AG04450 (cell line): ENCODE measurements around the gene ST6GALNAC3. TPM values are rescaled to one million over a fixed set of nuclear protein-coding genes. Genes with fewer than 3 reads are reported as not detected.

Experiments used
- CTCF ChIA-PET: fragments of 300-600, 350-600 bp; formaldehyde crosslinking; extraction: SDS; loops from one replicate; lab custom pipeline; 2022; ENCODE audit warnings: antibody characterized with exemption, inconsistent platforms; lab: Charles Lee
- POLR2A ChIA-PET: fragments of 350-600 bp; formaldehyde crosslinking; extraction: SDS; loops from one replicate; lab custom pipeline; 2021; ENCODE audit warnings: antibody characterized with exemption, inconsistent platforms; lab: Yijun Ruan, JAX
- DNase-seq: peaks from one replicate; pipeline ENCODE4 v3.0.0-alpha.2; 2011; ENCODE audit warnings: low read depth, low spot score
- H3K27ac ChIP-seq: one replicate; pipeline ENCODE4 v1.5.1; 2012; ENCODE audit warnings: low read depth, low read length, control low read depth
- H3K27me3 ChIP-seq: one replicate; pipeline ENCODE4 v1.6.0; 2012; ENCODE audit warnings: low read length; ENCODE audit not compliant: control insufficient read depth, insufficient read depth
- H3K4me3 ChIP-seq: 2 replicates; pipeline ENCODE4 v1.5.1; 2011; ENCODE audit warnings: mild to moderate bottlenecking, low read depth, low read length, control low read depth
- H3K9me3 ChIP-seq: 2 replicates; pipeline ENCODE4 v1.5.1; 2012; ENCODE audit warnings: low read length; ENCODE audit not compliant: control insufficient read depth, insufficient read depth
- polyA plus RNA-seq: library from polyadenylated mRNA; depleted of rRNA; stranded (reverse); fragments of >200 nt; gene quantifications from 2 replicates; pipeline ENCODE4 v1.2.3, GENCODE V29; 2011
- TF ChIP-seq, protein P1 (sequence below): IDR thresholded peaks from 2 replicates; pipeline ENCODE4 v1.5.1; 2011; ENCODE audit warnings: low read depth, low read length, control low read depth, inconsistent platforms

Gene ST6GALNAC3
- polyA plus RNA-seq, 1 experiment, result 2.1 TPM

DNA sequence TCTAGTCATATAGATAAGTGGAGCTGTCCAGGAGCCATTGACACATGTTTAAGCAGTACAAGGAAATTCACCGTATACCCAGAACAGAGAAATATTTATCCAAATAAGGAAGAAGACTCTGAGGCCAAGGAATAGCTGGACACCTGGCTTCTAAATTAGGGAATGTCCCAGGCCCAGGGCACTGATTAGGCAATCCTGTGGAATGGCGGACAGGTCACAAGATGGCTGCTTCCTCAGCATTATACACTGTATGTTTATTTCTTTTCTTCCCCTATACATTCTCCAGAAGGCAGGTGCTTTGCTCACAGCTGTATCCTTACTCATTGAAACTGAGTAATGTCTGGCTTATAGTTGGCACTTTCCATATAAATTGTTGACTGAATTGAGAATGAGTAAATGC is 59.4 kb downstream of the ST6GALNAC3 start:
- TF ChIP-seq, protein P1, sequence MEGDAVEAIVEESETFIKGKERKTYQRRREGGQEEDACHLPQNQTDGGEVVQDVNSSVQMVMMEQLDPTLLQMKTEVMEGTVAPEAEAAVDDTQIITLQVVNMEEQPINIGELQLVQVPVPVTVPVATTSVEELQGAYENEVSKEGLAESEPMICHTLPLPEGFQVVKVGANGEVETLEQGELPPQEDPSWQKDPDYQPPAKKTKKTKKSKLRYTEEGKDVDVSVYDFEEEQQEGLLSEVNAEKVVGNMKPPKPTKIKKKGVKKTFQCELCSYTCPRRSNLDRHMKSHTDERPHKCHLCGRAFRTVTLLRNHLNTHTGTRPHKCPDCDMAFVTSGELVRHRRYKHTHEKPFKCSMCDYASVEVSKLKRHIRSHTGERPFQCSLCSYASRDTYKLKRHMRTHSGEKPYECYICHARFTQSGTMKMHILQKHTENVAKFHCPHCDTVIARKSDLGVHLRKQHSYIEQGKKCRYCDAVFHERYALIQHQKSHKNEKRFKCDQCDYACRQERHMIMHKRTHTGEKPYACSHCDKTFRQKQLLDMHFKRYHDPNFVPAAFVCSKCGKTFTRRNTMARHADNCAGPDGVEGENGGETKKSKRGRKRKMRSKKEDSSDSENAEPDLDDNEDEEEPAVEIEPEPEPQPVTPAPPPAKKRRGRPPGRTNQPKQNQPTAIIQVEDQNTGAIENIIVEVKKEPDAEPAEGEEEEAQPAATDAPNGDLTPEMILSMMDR, result no peak
- no peak for DNase-seq
- no peaks in the 10 kb centered on the region for H3K9me3 ChIP-seq
- no peaks in the 10 kb centered on the region for H3K27me3 ChIP-seq
- CTCF ChIA-PET, result interaction anchor here (1.3 kb wide), 1 partner anchor 19 kb away, joined by 3 read pairs; no protein-coding TSS in a partner anchor
- no peak overlapping the region for H3K27ac ChIP-seq
- POLR2A ChIA-PET, result no interaction called here
- no peak overlapping the region for H3K4me3 ChIP-seq

GRCh38 chr1:76135835-76136234 is 61.3 kb downstream of the ST6GALNAC3 start:
- CTCF ChIA-PET, result interaction anchor here (1.2 kb wide), 1 partner anchor 19 kb away, joined by 3 read pairs; no protein-coding TSS in a partner anchor
- H3K27ac ChIP-seq, result no peak overlapping the region
- DNase-seq, result no peak
- H3K4me3 ChIP-seq, result no peak overlapping the region
- TF ChIP-seq, protein P1, result no peak
- no peaks in the 10 kb centered on the region for H3K27me3 ChIP-seq
- H3K9me3 ChIP-seq, result no peaks in the 10 kb centered on the region
- POLR2A ChIA-PET, result no interaction called here

GRCh38 chr1:76136894-76137293 is 62.3 kb downstream of the ST6GALNAC3 start:
- TF ChIP-seq, protein P1, result no peak
- ChIA-PET CTCF (no interaction called here), POLR2A (no interaction called here)
- Histone ChIP-seq H3K27me3 (no peaks in the 10 kb centered on the region), H3K27ac (no peak overlapping the region), H3K9me3 (no peaks in the 10 kb centered on the region), H3K4me3 (no peak overlapping the region)
- DNase-seq, result no peak

- TF ChIP-seq, protein P1, result no peak
- Histone ChIP-seq H3K27me3 (no peaks in the 10 kb centered on the region), H3K27ac (no peak overlapping the region), H3K4me3 (no peak overlapping the region), H3K9me3 (no peaks in the 10 kb centered on the region)
- no peak for DNase-seq
- CTCF ChIA-PET, result no interaction called here
- POLR2A ChIA-PET, result no interaction called here
Observed at GRCh38 chr1:76137746-76138145, 63.2 kb downstream of the ST6GALNAC3 start.

- CTCF ChIA-PET, result no interaction called here
- POLR2A ChIA-PET, result interaction anchor here (0.7 kb wide), 1 partner anchor 153 kb away, joined by 3 read pairs; no protein-coding TSS in a partner anchor
- TF ChIP-seq, protein P1, result no peak
- DNase-seq, result no peak
- no peak overlapping the region for H3K4me3 ChIP-seq
- H3K27me3 ChIP-seq, result no peaks in the 10 kb centered on the region
- no peaks in the 10 kb centered on the region for H3K9me3 ChIP-seq
- H3K27ac ChIP-seq, result no peak overlapping the region
Observed at GRCh38 chr1:76138217-76138616, 63.7 kb downstream of the ST6GALNAC3 start.
